ENCODE results near the gene LRRC10. TPM values are rescaled to one million over a fixed set of nuclear protein-coding genes. Genes with fewer than 3 reads are reported as not detected.

Gene LRRC10
- total RNA-seq, 1 donor from 2014 or later: not detected

- H3K27me3 ChIP-seq (ENCODE audit: control insufficient read depth, insufficient read depth, low read length): no peaks in the 10 kb centered on the region
- no peak for TF ChIP-seq CTCF (IDR thresholded peaks at IDR 0.05; ENCODE audit: insufficient read depth, low read length, poor library complexity, severe bottlenecking)
- no peak for DNase-seq (ENCODE audit: low read depth)
- H3K36me3 ChIP-seq (ENCODE audit: control insufficient read depth, insufficient read depth, low read length): no peaks in the 10 kb centered on the region
- H3K4me3 ChIP-seq (ENCODE audit: low read depth, low read length): no peak overlapping the region
Observed at GRCh38 chr12:69601962-69602685, 8.6 kb downstream of the LRRC10 start.

GRCh38 chr12:69600804-69601203 lies 9.9 kb downstream of the LRRC10 start:
- no peak for DNase-seq (ENCODE audit: low read depth)
- no peaks in the 10 kb centered on the region for H3K27me3 ChIP-seq (ENCODE audit: control insufficient read depth, insufficient read depth, low read length)
- TF ChIP-seq CTCF (IDR thresholded peaks at IDR 0.05; ENCODE audit: insufficient read depth, low read length, poor library complexity, severe bottlenecking): no peak
- no peaks in the 10 kb centered on the region for H3K36me3 ChIP-seq (ENCODE audit: control insufficient read depth, insufficient read depth, low read length)
- no peak overlapping the region for H3K4me3 ChIP-seq (ENCODE audit: low read depth, low read length)

GRCh38 chr12:69598174-69598753 lies 12.4 kb downstream of the LRRC10 start:
- H3K4me3 ChIP-seq (ENCODE audit: low read depth, low read length): no peak overlapping the region
- DNase-seq (ENCODE audit: low read depth): no peak
- TF ChIP-seq CTCF (IDR thresholded peaks at IDR 0.05; ENCODE audit: insufficient read depth, low read length, poor library complexity, severe bottlenecking): no peak
- H3K36me3 ChIP-seq (ENCODE audit: control insufficient read depth, insufficient read depth, low read length): peaks cover 3% of the 10 kb centered on the region
- no peaks in the 10 kb centered on the region for H3K27me3 ChIP-seq (ENCODE audit: control insufficient read depth, insufficient read depth, low read length)

- H3K36me3 ChIP-seq (ENCODE audit: control insufficient read depth, insufficient read depth, low read length): peaks cover 3% of the 10 kb centered on the region
- no peak for DNase-seq (ENCODE audit: low read depth)
- TF ChIP-seq CTCF (IDR thresholded peaks at IDR 0.05; ENCODE audit: insufficient read depth, low read length, poor library complexity, severe bottlenecking): no peak
- no peak overlapping the region for H3K4me3 ChIP-seq (ENCODE audit: low read depth, low read length)
- H3K27me3 ChIP-seq (ENCODE audit: control insufficient read depth, insufficient read depth, low read length): no peaks in the 10 kb centered on the region
Observed at GRCh38 chr12:69595689-69596088, 15.0 kb downstream of the LRRC10 start.

GRCh38 chr12:69589082-69589481 lies 21.6 kb downstream of the LRRC10 start:
- TF ChIP-seq CTCF (IDR thresholded peaks at IDR 0.05; ENCODE audit: insufficient read depth, low read length, poor library complexity, severe bottlenecking): no peak
- no peak for DNase-seq (ENCODE audit: low read depth)

More at GRCh38 chr12:69589082-69589481, 21.6 kb downstream of the LRRC10 start:
- Histone ChIP-seq H3K36me3 (ENCODE audit: control insufficient read depth, insufficient read depth, low read length) (peaks cover 3% of the 10 kb centered on the region), H3K27me3 (ENCODE audit: control insufficient read depth, insufficient read depth, low read length) (no peaks in the 10 kb centered on the region), H3K4me3 (ENCODE audit: low read depth, low read length) (no peak overlapping the region)
